GM10847 (cell line): ENCODE measurements around the gene DCUN1D3.

ENCODE experiments used
- POLR2A ChIP-seq: IDR thresholded peaks from 2 replicates; pipeline ENCODE4 v1.6.1; 2011; ENCODE audit not compliant: insufficient read length; ENCODE audit errors: extremely low read depth

Gene DCUN1D3

DNA sequence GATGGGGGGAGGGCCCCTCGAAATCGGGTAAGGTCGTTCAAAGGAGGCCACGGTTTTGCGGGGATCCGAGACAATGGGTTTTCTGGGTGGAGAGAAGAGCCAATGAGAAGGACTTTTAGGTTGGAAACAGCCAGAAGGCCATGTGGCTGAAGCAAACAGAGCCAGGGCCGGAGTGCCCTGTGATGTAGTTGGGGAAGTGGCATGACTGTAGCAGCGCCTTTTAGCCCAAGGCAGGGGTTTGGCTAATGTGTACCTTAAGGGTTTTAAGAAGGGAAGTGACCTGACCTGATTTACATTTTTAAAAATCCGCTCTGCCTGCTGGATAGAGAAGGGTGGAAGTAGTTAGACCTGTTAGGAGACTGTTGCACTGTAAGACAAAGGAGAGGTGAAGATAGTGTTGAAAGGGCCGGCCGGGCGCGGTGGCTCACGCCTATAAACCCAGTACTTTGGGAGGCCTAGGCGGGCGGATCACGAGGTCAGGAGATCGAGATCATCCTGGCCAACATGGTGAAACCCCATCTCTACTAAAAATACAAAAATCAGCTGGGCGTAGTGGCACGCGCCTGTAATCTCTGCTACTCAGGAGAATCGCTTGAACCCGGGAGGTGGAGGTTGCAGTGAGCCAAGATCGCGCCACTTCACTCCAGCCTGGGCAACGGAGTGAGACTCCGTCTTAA, 1.4 kb upstream of the DCUN1D3 start:
- peak; percentile 44 for TF ChIP-seq POLR2A

DNA sequence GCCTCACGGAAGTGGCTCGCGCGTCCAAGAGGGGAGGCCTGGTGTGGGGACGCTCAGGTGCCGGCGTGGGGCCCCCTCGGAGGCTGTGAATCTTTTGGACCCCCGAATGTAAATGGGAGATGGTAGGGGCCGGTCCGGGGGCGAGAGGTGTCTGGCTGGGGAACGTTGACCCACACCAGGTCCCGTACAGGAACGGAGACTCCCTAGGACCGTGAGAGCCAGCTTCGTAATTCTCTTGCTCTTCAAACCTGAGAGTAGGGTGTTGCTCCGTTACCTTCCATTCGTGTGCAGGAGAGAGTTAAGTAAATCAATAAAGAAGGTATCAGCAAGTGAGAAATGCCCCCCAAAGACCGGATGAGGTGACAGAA, 894 bp upstream of the DCUN1D3 start:
- no peak for TF ChIP-seq POLR2A

DNA sequence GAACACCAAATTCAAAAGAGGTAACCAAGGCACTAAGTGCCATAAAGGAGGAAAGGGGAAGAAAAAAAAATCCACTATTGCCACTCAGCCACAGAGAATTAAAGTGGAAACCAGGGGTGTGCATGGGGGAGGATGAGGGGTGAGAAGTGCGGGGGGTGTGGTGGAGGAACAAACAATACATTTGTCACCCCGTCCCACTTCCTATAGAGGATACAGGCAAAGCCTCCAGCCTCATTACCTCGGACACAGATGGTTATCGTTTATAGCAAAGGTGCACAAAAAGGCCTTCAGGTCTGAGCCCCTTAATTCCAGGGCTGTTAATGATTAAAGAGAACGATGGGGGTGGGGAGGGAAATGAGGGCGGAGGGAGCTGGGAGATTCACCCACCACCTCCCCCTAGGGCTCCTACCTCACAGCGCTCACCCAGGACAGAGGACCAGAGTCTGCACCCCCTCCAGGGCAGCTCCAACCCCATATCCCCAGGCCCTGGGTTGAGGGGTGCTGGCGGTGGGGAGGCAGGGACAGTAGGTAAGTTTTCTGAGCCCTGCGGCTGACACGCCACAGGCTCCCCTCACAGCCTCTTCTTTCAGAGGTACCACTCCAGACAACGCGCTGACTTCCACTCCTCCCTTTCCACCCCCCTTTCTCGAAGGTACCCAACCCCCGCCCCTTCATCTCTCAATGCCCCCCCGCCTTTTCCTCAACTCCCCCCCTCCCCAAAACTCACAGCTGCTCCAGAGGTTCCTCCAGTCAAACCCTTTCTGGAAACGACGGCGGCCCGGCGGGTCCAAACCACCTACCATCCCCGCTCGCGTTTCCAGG, 470 bp downstream of the DCUN1D3 start:
- no peak for TF ChIP-seq POLR2A

DNA sequence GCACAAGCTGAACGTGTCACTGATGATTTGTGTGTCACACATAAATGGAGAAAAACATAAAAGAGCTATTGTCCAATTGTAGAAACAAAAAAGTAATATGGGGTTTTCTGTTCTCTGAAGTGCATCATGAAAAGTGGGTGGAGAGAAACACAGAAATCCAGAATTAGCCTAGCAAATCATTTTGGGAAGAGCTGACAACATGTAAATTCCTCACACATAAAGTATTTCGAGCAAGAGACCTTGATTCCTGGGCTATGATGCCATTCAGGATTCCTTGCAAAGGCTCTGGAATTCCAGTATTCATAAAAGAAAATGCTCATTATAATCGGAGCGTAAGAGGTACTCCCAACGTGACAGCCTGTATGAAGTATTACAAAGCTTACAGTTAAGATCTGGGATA, 1.1 kb downstream of the DCUN1D3 start:
- no peak for TF ChIP-seq POLR2A

DNA sequence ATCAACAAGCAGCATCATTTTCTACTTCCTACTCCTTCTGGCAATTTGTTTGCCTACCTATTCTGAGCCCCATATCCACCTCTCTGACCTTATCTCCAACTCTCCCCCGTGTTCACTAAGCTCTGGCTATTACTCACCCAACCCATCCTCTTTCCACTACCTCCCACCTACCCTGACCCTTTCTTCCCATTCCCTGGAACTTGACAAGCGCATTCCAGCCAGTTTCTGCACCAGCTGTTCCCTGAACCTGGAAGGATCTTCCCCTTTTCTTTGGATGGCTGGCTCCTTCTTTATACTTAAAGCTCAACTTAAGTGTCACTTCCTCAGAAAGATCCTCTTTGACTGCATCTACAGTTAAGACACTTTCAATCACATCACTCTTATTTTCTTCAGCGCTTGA, 2.2 kb downstream of the DCUN1D3 start:
- no peak for TF ChIP-seq POLR2A

DNA sequence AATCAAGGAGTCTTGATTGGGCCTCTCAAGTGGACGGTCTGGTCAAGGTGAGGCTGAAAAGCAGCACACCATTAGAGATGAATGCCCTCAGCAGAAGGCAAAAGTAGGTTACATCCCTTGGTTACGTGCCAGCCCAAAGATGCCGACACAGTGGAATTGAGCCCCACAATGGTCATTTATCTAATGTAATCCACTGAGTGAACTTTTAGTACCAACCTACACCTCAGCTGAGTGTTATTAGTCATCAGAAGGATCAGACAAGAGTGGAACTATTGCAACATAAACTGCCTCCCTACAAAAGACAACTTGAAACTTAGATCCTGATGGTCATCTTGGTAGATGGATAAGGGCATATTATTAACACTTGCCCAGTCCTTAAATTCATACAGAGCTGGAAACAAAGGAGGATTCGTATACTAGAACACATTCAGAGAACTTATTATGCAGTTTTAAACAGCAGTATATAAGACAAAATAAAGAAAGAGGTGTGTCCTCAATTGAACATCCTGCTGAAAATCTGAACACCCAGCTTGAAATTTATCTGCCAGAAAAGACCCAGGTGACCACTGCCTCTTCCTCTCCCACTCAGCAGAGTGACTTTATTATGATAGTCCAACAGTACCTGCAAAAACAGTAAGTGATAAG, 2.8 kb downstream of the DCUN1D3 start:
- no peak for TF ChIP-seq POLR2A

DNA sequence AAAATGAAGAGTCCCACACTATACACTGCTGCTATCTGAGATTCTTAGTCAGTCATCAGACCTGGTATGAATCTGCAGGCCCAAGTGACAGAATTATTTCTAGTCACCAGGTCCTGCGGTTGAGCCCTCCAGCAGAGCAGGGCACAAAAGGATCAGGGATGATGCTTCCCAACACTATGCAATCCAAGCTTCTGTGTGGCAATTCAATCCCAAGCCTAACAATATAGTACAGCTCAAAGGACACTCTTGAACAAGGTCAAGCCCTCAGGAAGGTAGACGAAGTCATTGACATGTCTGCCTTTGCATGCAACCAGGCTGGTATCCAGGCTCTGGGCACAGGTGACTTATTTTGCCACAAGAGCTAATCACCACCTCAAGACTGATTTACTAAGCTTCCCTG, 5.8 kb downstream of the DCUN1D3 start:
- TF ChIP-seq POLR2A = no peak

DNA sequence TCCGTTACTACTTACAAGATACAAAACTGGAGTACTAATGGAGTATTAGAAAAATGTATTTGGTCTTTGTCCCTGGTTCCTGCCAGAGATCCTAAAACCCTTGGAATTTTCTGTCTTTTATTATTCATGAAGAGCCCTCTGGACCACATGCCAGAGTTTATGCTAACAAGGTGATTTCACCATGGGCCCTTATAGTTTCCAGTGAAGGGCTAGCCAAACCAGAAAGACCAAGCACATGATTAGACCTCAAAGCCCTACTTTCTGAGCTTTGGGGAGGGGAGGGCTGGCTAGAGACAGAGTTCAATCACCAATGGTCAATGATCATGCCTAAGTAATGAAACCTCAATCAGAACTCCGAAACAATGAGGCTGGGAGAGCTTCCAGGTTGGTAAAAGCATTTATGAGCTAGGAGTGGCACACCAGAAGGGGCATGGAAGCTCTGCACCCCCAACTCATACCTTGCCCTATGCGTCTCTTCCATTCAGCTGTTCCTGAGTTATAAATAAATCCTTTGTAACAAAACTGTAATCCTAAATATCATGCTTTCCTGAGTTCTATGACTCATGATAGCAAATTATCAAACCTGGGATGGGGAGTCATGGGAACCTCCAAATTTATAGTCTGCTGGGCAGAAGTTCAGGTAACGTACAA, 10.4 kb downstream of the DCUN1D3 start:
- TF ChIP-seq POLR2A = no peak

DNA sequence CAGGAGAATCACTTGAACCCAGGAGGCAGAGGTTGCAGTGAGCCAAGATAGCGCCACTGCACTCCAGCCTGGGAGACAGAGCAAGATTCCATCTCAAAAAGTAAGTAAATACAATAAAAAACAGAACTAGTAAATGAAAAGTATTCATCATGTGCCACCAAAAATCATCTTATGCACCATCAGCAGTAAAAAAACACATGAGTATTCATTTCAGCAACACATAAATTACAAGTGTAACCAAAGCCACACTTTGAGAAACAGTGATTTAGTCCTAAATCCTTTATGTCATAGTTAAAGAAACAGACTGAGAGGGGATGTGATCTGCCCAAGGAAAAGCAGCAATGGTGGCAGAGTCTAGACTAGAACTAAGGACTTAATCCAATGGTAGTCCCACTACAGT, 13.0 kb downstream of the DCUN1D3 start:
- TF ChIP-seq POLR2A = no peak

DNA sequence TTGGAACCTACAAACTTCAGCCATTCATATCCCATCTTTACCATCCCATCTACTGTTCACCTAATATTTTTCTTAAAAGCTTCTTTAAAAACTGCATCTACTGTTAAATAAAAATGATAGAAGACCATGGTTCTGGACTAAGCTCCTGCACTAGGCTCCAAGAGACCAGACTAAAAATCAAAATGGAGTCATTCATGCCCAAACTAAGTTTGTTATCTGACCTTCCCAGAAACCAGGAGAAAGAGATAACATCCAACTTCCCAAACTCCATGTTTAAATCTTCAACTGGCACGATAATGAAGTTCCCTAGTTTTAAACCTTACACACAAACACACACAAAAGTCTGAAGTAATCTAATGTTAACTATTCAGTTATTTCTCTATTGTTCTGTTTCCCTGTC, 13.8 kb downstream of the DCUN1D3 start:
- no peak for TF ChIP-seq POLR2A

DNA sequence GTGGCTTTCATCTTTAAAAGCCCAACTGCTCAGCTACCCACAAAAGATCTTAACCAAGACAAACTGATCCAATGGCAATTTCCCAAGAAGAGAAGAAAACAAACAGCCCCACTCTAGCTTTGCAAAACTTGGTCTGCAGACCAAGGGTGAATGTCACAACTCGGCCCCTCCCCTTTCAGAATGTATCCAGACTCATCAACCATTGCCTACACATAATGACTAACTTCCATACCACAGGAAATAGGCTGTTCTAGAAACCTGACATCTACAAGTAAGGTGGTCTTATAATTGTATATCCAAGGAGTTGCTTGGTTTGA, 16.0 kb downstream of the DCUN1D3 start:
- no peak for TF ChIP-seq POLR2A

DNA sequence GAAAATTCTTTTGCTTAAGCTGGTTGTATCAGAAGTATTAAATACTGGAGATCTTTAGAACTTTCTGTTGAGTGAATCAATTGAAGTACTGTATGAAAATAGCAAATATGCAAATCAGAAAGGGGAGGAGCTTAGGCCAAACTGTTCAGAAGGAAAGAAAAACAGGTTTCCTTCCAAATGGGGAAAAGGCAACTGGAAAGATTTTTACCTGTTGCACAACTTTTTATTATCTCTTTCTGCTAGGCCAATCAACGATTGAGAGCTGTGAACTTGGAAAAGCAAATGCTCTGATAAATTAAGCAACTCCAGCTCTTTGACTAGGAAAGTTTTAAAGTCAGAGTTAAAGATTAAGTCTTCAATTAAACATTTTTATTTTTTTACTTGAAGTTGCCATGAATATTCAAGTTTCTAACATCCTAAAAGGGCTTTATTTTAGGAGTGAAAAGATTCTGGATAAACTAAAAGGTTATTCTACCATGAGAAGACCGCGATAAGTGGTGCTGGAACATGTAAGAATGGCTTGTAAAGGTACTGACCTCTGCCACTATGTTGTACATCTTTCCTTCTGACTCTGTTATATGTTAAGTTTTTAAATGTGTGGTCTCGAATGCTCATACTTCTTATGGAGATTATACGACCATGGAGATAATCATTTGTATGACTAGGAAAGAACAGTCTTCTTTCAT, 16.5 kb downstream of the DCUN1D3 start:
- no peak for TF ChIP-seq POLR2A

DNA sequence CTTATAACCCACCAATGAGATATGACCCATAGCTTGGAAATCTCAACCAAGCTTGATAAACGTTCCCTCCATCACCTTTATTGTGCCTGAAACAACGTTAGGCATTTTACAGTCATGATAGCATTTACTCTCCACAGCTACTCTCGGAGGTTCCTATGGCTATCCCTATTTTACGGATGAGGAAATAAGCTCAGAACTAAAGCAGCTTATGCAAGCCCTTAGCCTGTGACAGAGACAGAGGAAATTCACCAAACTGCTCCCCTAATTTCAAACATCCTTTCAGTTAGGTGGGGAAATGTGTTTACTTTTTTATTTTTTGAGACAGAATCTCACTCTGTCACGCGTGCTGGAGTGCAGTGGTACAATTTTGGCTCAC, 18.7 kb downstream of the DCUN1D3 start:
- no peak for TF ChIP-seq POLR2A

DNA sequence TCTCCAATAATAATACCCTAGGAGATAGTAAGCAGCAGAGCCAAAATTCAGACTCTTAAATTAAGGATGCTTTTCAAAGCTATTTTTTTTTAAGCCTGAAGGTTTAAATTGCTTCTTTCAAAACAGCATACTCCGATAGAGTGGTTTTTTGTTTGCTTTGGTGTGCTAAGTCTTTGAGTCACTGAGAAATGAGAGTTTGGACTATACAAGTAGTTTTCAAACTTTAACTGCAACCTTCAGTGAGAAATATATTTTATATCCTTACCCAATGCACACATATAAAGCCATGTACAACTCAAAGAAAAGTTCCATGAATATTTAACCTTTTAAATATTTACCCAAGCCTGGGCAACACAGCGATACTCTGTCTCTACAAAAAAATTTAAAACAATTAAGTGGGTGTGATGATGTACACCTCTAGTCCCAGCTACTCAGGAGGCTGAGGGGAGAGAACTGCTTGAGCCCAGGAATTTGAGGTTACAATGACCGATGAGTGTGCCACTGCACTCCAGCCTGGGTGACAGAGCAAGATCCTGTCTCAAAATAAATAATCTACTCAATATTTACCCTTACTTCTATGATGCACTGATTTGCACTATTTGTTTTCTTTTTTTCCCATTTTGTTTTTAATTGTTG, 19.2 kb downstream of the DCUN1D3 start:
- TF ChIP-seq POLR2A = no peak
